H1 (cell line): ENCODE measurements around the gene SF3A2. TPM values are rescaled to one million over a fixed set of nuclear protein-coding genes. Genes with fewer than 3 reads are reported as not detected.
A peak's percentile ranks its signal among the peaks of the same experiment; 100 is the strongest.

Source experiments
- CTCF ChIA-PET: fragments of 300-600 bp; sonication (Branson Sonifier 250); formaldehyde crosslinking; loops from one replicate; lab custom pipeline; 2021; ENCODE audit not compliant: partially characterized antibody; lab: Charles Lee
- POLR2A ChIA-PET: fragments of 300-600 bp; sonication (Branson Sonifier 250); formaldehyde crosslinking; loops from one replicate; lab custom pipeline; 2021; ENCODE audit warnings: inconsistent platforms; ENCODE audit not compliant: partially characterized antibody; lab: Charles Lee
- DNase-seq, 2 experiments: peaks; one replicate each; pipeline versions ENCODE4 v3.0.0 to v3.0.0-alpha.2; 2010 to 2022; ENCODE audit warnings: low spot score in 2 of 2, low read depth in 1 of 2, mixed read lengths in 1 of 2
- FAIRE-seq: peaks from 2 replicates; lab custom pipeline; 2011; peaks lifted over from hg19 to GRCh38; lab: Jason Lieb, UNC
- H2AFZ ChIP-seq: 2 replicates; pipeline ENCODE4 v1.8.1; 2012; ENCODE audit warnings: low read length, inconsistent platforms
- H2AK5ac ChIP-seq: 2 replicates; pipeline ENCODE4 v1.6.1; 2013; ENCODE audit warnings: low read depth, low read length
- H2BK120ac ChIP-seq: replicated peaks from 2 replicates; pipeline ENCODE3; 2013; ENCODE audit warnings: low read depth, low read length, inconsistent platforms
- H2BK12ac ChIP-seq: 2 replicates; pipeline ENCODE4 v1.6.1; 2013; ENCODE audit warnings: low read depth, low read length
- H2BK15ac ChIP-seq: 2 replicates; pipeline ENCODE4 v1.6.1; 2013; ENCODE audit warnings: low read length
- H2BK20ac ChIP-seq: 2 replicates; pipeline ENCODE4 v1.6.1; 2013; ENCODE audit warnings: low read length
- H2BK5ac ChIP-seq: 2 replicates; pipeline ENCODE4 v1.6.1; 2013; ENCODE audit warnings: low read depth, low read length
- H3K14ac ChIP-seq: 2 replicates; pipeline ENCODE4 v1.6.1; 2013; ENCODE audit warnings: inconsistent platforms; ENCODE audit not compliant: insufficient read length
- H3K18ac ChIP-seq: 2 replicates; pipeline ENCODE4 v1.6.1; 2013; ENCODE audit warnings: low read length; ENCODE audit errors: extremely low read depth
- H3K23ac ChIP-seq: 2 replicates; pipeline ENCODE4 v1.6.1; 2013; ENCODE audit warnings: inconsistent platforms; ENCODE audit not compliant: insufficient read length
- H3K23me2 ChIP-seq: 2 replicates; pipeline ENCODE4 v1.6.1; 2013; ENCODE audit warnings: low read depth, low read length
- H3K27ac ChIP-seq: 2 replicates; pipeline ENCODE4 v1.6.1; 2011; ENCODE audit warnings: low read depth, low read length, inconsistent platforms
- H3K27me3 ChIP-seq, 4 experiments: replicated peaks in 1 of 4; 1 replicate in 1 of 4; 2 replicates in 3 of 4; pipeline versions ENCODE4 v1.6.1 to v1.8.1; 2011 to 2013; ENCODE audit warnings: low read length in 3 of 4, mild to moderate bottlenecking in 3 of 4, inconsistent platforms in 2 of 4, mixed read lengths in 2 of 4, moderate library complexity in 1 of 4; ENCODE audit not compliant: control insufficient read depth in 3 of 4, insufficient read depth in 3 of 4; ENCODE audit errors: extremely low read depth in 1 of 4
- H3K36me3 ChIP-seq, 4 experiments: 2 replicates each; pipeline versions ENCODE4 v1.6.1 to v1.8.1; 2011 to 2013; ENCODE audit warnings: mild to moderate bottlenecking in 4 of 4, low read length in 3 of 4, moderate library complexity in 2 of 4, control low read depth in 1 of 4, inconsistent platforms in 1 of 4; ENCODE audit not compliant: insufficient read depth in 4 of 4, control insufficient read depth in 2 of 4
- H3K4ac ChIP-seq: replicated peaks from 2 replicates; pipeline ENCODE3; 2013; ENCODE audit warnings: low read length, low read depth, mixed read lengths, inconsistent platforms; ENCODE audit not compliant: insufficient read length
- H3K4me1 ChIP-seq, 4 experiments: replicated peaks in 1 of 4; 1 replicate in 1 of 4; 2 replicates in 3 of 4; pipeline versions ENCODE4 v1.6.1 to v1.8.1; 2011 to 2013; ENCODE audit warnings: low read length in 3 of 4, inconsistent platforms in 2 of 4, mixed read lengths in 1 of 4; ENCODE audit not compliant: insufficient read depth in 4 of 4, control insufficient read depth in 3 of 4
- H3K4me2 ChIP-seq, 2 experiments: 2 replicates each; pipeline versions ENCODE4 v1.6.1 to v1.8.1; 2011 to 2013; ENCODE audit warnings: low read depth in 2 of 2, low read length in 2 of 2, control low read depth in 1 of 2, inconsistent platforms in 1 of 2, mild to moderate bottlenecking in 1 of 2; ENCODE audit not compliant: insufficient read depth in 1 of 2
- H3K4me3 ChIP-seq, 4 experiments: fragments of 200-600, 300-600 bp in 1 of 4; sonication (generic), shearing (Covaris generic), sonication (Bioruptor Twin) in 1 of 4; 2 replicates each; pipeline versions ENCODE4 v1.5.1 to v1.8.1; 2011 to 2016; ENCODE audit warnings: low read length in 4 of 4, low read depth in 3 of 4, control low read depth in 2 of 4, inconsistent platforms in 2 of 4, mild to moderate bottlenecking in 2 of 4, mixed read lengths in 1 of 4, moderate library complexity in 1 of 4; ENCODE audit not compliant: insufficient read depth in 2 of 4; ENCODE audit errors: extremely low read depth in 1 of 4
- H3K56ac ChIP-seq: replicated peaks from 2 replicates; pipeline ENCODE3; 2013; ENCODE audit warnings: low read depth, mild to moderate bottlenecking, mixed read lengths, low read length, inconsistent platforms; ENCODE audit not compliant: insufficient read length
- H3K79me1 ChIP-seq: 2 replicates; pipeline ENCODE4 v1.6.1; 2013; ENCODE audit warnings: low read depth, low read length, control low read depth
- H3K79me2 ChIP-seq, 2 experiments: 2 replicates each; pipeline versions ENCODE4 v1.6.1 to v1.8.1; 2012 to 2013; ENCODE audit warnings: low read length in 2 of 2, mild to moderate bottlenecking in 2 of 2, inconsistent platforms in 1 of 2; ENCODE audit not compliant: insufficient read depth in 2 of 2, control insufficient read depth in 1 of 2
- H3K9ac ChIP-seq, 4 experiments: replicated peaks in 1 of 4; 1 replicate in 1 of 4; 2 replicates in 3 of 4; pipeline versions ENCODE4 v1.6.1 to v1.8.1; 2011 to 2013; ENCODE audit warnings: low read depth in 3 of 4, low read length in 3 of 4, control low read depth in 2 of 4, mild to moderate bottlenecking in 2 of 4, moderate library complexity in 2 of 4, inconsistent platforms in 1 of 4; ENCODE audit errors: extremely low read depth in 1 of 4
- H3K9me3 ChIP-seq, 2 experiments: 2 replicates each; pipeline versions ENCODE4 v1.6.1 to v1.8.1; 2012 to 2013; ENCODE audit warnings: mild to moderate bottlenecking in 2 of 2, moderate library complexity in 2 of 2, control low read depth in 1 of 2, inconsistent platforms in 1 of 2, low read depth in 1 of 2, low read length in 1 of 2, mixed read lengths in 1 of 2; ENCODE audit not compliant: insufficient read depth in 2 of 2
- H4K20me1 ChIP-seq, 2 experiments: replicated peaks in 1 of 2; 2 replicates each; pipeline versions ENCODE3 to v1.8.1; 2011 to 2013; ENCODE audit warnings: inconsistent platforms in 2 of 2, low read length in 2 of 2, mild to moderate bottlenecking in 1 of 2; ENCODE audit not compliant: insufficient read depth in 2 of 2, control insufficient read depth in 1 of 2
- H4K5ac ChIP-seq: 2 replicates; pipeline ENCODE4 v1.6.1; 2013; ENCODE audit warnings: low read length, low read depth, mixed read lengths, inconsistent platforms; ENCODE audit not compliant: insufficient read length
- H4K8ac ChIP-seq: 2 replicates; pipeline ENCODE4 v1.8.0; 2013; ENCODE audit warnings: mild to moderate bottlenecking, moderate library complexity, low read length, inconsistent platforms; ENCODE audit not compliant: insufficient read depth; ENCODE audit errors: extremely low read depth
- H4K91ac ChIP-seq: replicated peaks from 2 replicates; pipeline ENCODE3; 2013; ENCODE audit warnings: low read length, mixed read lengths, inconsistent platforms; ENCODE audit not compliant: insufficient read length
- CBX5 ChIP-seq: fragments of 300-800, 300-1000 bp; sonication (generic); IDR thresholded peaks from 2 replicates; pipeline ENCODE4 v1.7.1; 2016; ENCODE audit warnings: antibody characterized with exemption, low read length, low read depth
- WGBS, 2 experiments: shearing (Covaris generic) in 1 of 2; methylation state at CpG; one replicate each; pipeline versions ENCODE4 v1.1.6 to v1.1.7; 2013 to 2015; ENCODE audit warnings: low lambda C conversion rate in 2 of 2, mixed read lengths in 2 of 2, inconsistent platforms in 1 of 2, low coverage in 1 of 2, missing lambda C conversion rate in 1 of 2; ENCODE audit not compliant: insufficient replicate concordance in 2 of 2, insufficient coverage in 1 of 2, insufficient read length in 1 of 2; ENCODE audit errors: extremely low coverage in 1 of 2, missing lambda C conversion rate in 1 of 2; 5-methylcytosine and 5-hydroxymethylcytosine counted together
- polyA plus RNA-seq, 7 experiments: library from polyadenylated mRNA; depleted of rRNA in 3 of 7; stranded (reverse) in 5 of 7; unstranded in 2 of 7; fragments of >200 nt in 5 of 7; fragments of 200-250 nt in 2 of 7; gene quantifications; 1 replicate in 5 of 7; 2 replicates in 1 of 7; 4 replicates in 1 of 7; pipeline versions ENCODE4 v1.2.1 to v1.2.3, GENCODE V29; 2011 to 2013; ENCODE audit warnings: missing spikeins in 2 of 7, mixed read lengths in 2 of 7
- total RNA-seq: library from RNA; stranded (reverse); fragmentation: NEBNext Ultra II Directional; extraction: Animal tissue kit (Norgen Biotek cat#: 25700); gene quantifications from 2 replicates; pipeline ENCODE4 v1.2.1, GENCODE V29; 2021

The SF3A2 gene
- total and polyA plus RNA-seq, 2 of the 8 experiments (the other 6 are each of a cell fraction or from before 2014, with no cell fraction given): 15.3 to 146 TPM

GRCh38 chr19:2210987-2211740 lies 25.5 kb upstream of the SF3A2 start:
- no peaks in the 10 kb centered on the region for H3K23me2 ChIP-seq
- H3K9ac ChIP-seq: no peak overlapping the region
- H3K23ac ChIP-seq: no peak overlapping the region
- no peaks in the 10 kb centered on the region for H3K79me2 ChIP-seq
- ChIA-PET POLR2A (interaction anchor here (1.1 kb wide), 1 partner anchor 27 kb away, joined by 5 read pairs; no protein-coding TSS in a partner anchor), CTCF (interaction anchor here (0.5 to 8.1 kb wide), 6 partner anchors 9 to 374 kb away, joined by 3 to 50 read pairs (median 4); no protein-coding TSS in a partner anchor)
- no peak overlapping the region for H3K14ac ChIP-seq
- H3K36me3 ChIP-seq: peaks cover 9 to 40% (median 28%) of the 10 kb centered on the region in 4 experiments; a peak in 6 of 8 replicates
- no peak overlapping the region for H4K5ac ChIP-seq
- peak overlapping the region; percentile 60; the same call in 1 of the 2 replicates for H2BK5ac ChIP-seq
- peaks cover 0 to 16% of the 10 kb centered on the region in 2 experiments for H4K20me1 ChIP-seq
- H4K8ac ChIP-seq: no peak overlapping the region
- no peak overlapping the region for H2BK120ac ChIP-seq
- no peak overlapping the region for H2BK12ac ChIP-seq
- H2AFZ ChIP-seq: no peak overlapping the region
- H3K18ac ChIP-seq: no peak overlapping the region
- H3K4me3 ChIP-seq: no peak overlapping the region
- H2AK5ac ChIP-seq: no peak overlapping the region
- no peaks in the 10 kb centered on the region; the same call in 1 of the 2 replicates for H3K79me1 ChIP-seq
- H3K9me3 ChIP-seq: no peaks in the 10 kb centered on the region
- H3K4me1 ChIP-seq: no peaks in the 10 kb centered on the region
- H4K91ac ChIP-seq: no peak overlapping the region
- no peak for DNase-seq
- no peaks in the 10 kb centered on the region for H3K27me3 ChIP-seq
- no peak overlapping the region for H3K4ac ChIP-seq
- H3K4me2 ChIP-seq: no peak overlapping the region
- no peak overlapping the region for H2BK15ac ChIP-seq
- H3K27ac ChIP-seq: no peak overlapping the region; the same call in 1 of the 2 replicates
- no peak for FAIRE-seq
- TF ChIP-seq CBX5: no peak
- H2BK20ac ChIP-seq: no peak overlapping the region
- 94% methylated on average over 26 of the region's 33 CpGs; no CpG with 5 or more reads in 1 of the 2 experiments for WGBS, 2 experiments
- no peak overlapping the region for H3K56ac ChIP-seq
